Measurements from ENCODE around the gene E4F1.

The E4F1 gene

GRCh38 chr16:2223221-2223941 lies at the start of gene E4F1:
Gene E4F1 (plus strand): TSS chr16:2223591. CDS start chr16:2223614, 23 bp downstream.
- H3K9ac ChIP-seq (ENCODE audit: insufficient read length, low read depth) = peak within 1 kb of the TSS; percentile 91
- no peaks in the 10 kb centered on the region for H3K9me3 ChIP-seq (ENCODE audit: insufficient read depth, low read length)
- DNase-seq (ENCODE audit: low read depth, low spot score) = peak; percentile 100
- H3K36me3 ChIP-seq (ENCODE audit: insufficient read depth, insufficient read length, low read length) = peaks cover 23% of the 10 kb centered on the region
- peaks cover 8% of the 10 kb centered on the region for H3K4me1 ChIP-seq (ENCODE audit: insufficient read depth, insufficient read length)
- peak; percentile 69 for TF ChIP-seq YY1 (IDR thresholded peaks at IDR 0.05; ENCODE audit: insufficient read depth, insufficient read length)
- no peak for TF ChIP-seq SUZ12 (IDR thresholded peaks at IDR 0.05; ENCODE audit: extremely low read depth, insufficient read depth, insufficient read length)
- peak within 1 kb of the TSS; percentile 93 for H3K4me3 ChIP-seq (ENCODE audit: insufficient read length, low read depth)
- no peaks in the 10 kb centered on the region for H3K27me3 ChIP-seq (ENCODE audit: insufficient read depth, insufficient read length)

- no peak for TF ChIP-seq ZNF274 (IDR thresholded peaks at IDR 0.05; ENCODE audit: low read depth, low read length)
- TF ChIP-seq YY1 (IDR thresholded peaks at IDR 0.05; ENCODE audit: insufficient read depth, insufficient read length) = no peak
- no peak for TF ChIP-seq SUZ12 (IDR thresholded peaks at IDR 0.05; ENCODE audit: extremely low read depth, insufficient read depth, insufficient read length)
- H3K9ac ChIP-seq (ENCODE audit: insufficient read length, low read depth) = no peak overlapping the region
- no peak for DNase-seq (ENCODE audit: low read depth, low spot score)
- no peaks in the 10 kb centered on the region for H3K27me3 ChIP-seq (ENCODE audit: insufficient read depth, insufficient read length)
- H3K9me3 ChIP-seq (ENCODE audit: insufficient read depth, low read length) = no peaks in the 10 kb centered on the region
- no peak overlapping the region for H3K4me3 ChIP-seq (ENCODE audit: insufficient read length, low read depth)
- peaks cover 90% of the 10 kb centered on the region for H3K36me3 ChIP-seq (ENCODE audit: insufficient read depth, insufficient read length, low read length)
- peaks cover 6% of the 10 kb centered on the region for H3K4me1 ChIP-seq (ENCODE audit: insufficient read depth, insufficient read length)
Observed at GRCh38 chr16:2173916-2174315, 49.5 kb upstream of the E4F1 start.

- H3K9ac ChIP-seq (ENCODE audit: insufficient read length, low read depth) = no peak overlapping the region
- no peak for TF ChIP-seq ZNF274 (IDR thresholded peaks at IDR 0.05; ENCODE audit: low read depth, low read length)
- TF ChIP-seq SUZ12 (IDR thresholded peaks at IDR 0.05; ENCODE audit: extremely low read depth, insufficient read depth, insufficient read length) = no peak
- no peak for TF ChIP-seq YY1 (IDR thresholded peaks at IDR 0.05; ENCODE audit: insufficient read depth, insufficient read length)
- no peak overlapping the region for H3K4me3 ChIP-seq (ENCODE audit: insufficient read length, low read depth)
- H3K9me3 ChIP-seq (ENCODE audit: insufficient read depth, low read length) = no peaks in the 10 kb centered on the region
- peaks cover 84% of the 10 kb centered on the region for H3K36me3 ChIP-seq (ENCODE audit: insufficient read depth, insufficient read length, low read length)
- peaks cover 4% of the 10 kb centered on the region for H3K4me1 ChIP-seq (ENCODE audit: insufficient read depth, insufficient read length)
- no peak for DNase-seq (ENCODE audit: low read depth, low spot score)
- H3K27me3 ChIP-seq (ENCODE audit: insufficient read depth, insufficient read length) = no peaks in the 10 kb centered on the region
Observed at GRCh38 chr16:2174396-2175131, 48.8 kb upstream of the E4F1 start.

GRCh38 chr16:2175454-2175853 lies 47.9 kb upstream of the E4F1 start:
- TF ChIP-seq YY1 (IDR thresholded peaks at IDR 0.05; ENCODE audit: insufficient read depth, insufficient read length) (no peak), SUZ12 (IDR thresholded peaks at IDR 0.05; ENCODE audit: extremely low read depth, insufficient read depth, insufficient read length) (no peak)
- Histone ChIP-seq H3K4me3 (ENCODE audit: insufficient read length, low read depth) (no peak overlapping the region), H3K27me3 (ENCODE audit: insufficient read depth, insufficient read length) (no peaks in the 10 kb centered on the region), H3K9me3 (ENCODE audit: insufficient read depth, low read length) (no peaks in the 10 kb centered on the region), H3K36me3 (ENCODE audit: insufficient read depth, insufficient read length, low read length) (peaks cover 75% of the 10 kb centered on the region), H3K9ac (ENCODE audit: insufficient read length, low read depth) (no peak overlapping the region), H3K4me1 (ENCODE audit: insufficient read depth, insufficient read length) (peaks cover 2% of the 10 kb centered on the region)
- no peak for DNase-seq (ENCODE audit: low read depth, low spot score)

- no peak for TF ChIP-seq ZNF274 (IDR thresholded peaks at IDR 0.05; ENCODE audit: low read depth, low read length)
- no peak for TF ChIP-seq YY1 (IDR thresholded peaks at IDR 0.05; ENCODE audit: insufficient read depth, insufficient read length)
- TF ChIP-seq SUZ12 (IDR thresholded peaks at IDR 0.05; ENCODE audit: extremely low read depth, insufficient read depth, insufficient read length) = no peak
- H3K36me3 ChIP-seq (ENCODE audit: insufficient read depth, insufficient read length, low read length) = peaks cover 69% of the 10 kb centered on the region
- peaks cover 2% of the 10 kb centered on the region for H3K4me1 ChIP-seq (ENCODE audit: insufficient read depth, insufficient read length)
- H3K9me3 ChIP-seq (ENCODE audit: insufficient read depth, low read length) = no peaks in the 10 kb centered on the region
- no peak for DNase-seq (ENCODE audit: low read depth, low spot score)
- H3K27me3 ChIP-seq (ENCODE audit: insufficient read depth, insufficient read length) = no peaks in the 10 kb centered on the region
- H3K9ac ChIP-seq (ENCODE audit: insufficient read length, low read depth) = no peak overlapping the region
- H3K4me3 ChIP-seq (ENCODE audit: insufficient read length, low read depth) = no peak overlapping the region
Observed at GRCh38 chr16:2176047-2176446, 47.3 kb upstream of the E4F1 start.

- TF ChIP-seq SUZ12 (IDR thresholded peaks at IDR 0.05; ENCODE audit: extremely low read depth, insufficient read depth, insufficient read length) (no peak), ZNF274 (IDR thresholded peaks at IDR 0.05; ENCODE audit: low read depth, low read length) (no peak), YY1 (IDR thresholded peaks at IDR 0.05; ENCODE audit: insufficient read depth, insufficient read length) (no peak)
- H3K4me3 ChIP-seq (ENCODE audit: insufficient read length, low read depth) = no peak overlapping the region
- peaks cover 10% of the 10 kb centered on the region for H3K4me1 ChIP-seq (ENCODE audit: insufficient read depth, insufficient read length)
- H3K9ac ChIP-seq (ENCODE audit: insufficient read length, low read depth) = no peak overlapping the region
- DNase-seq (ENCODE audit: low read depth, low spot score) = no peak
- peaks cover 64% of the 10 kb centered on the region for H3K36me3 ChIP-seq (ENCODE audit: insufficient read depth, insufficient read length, low read length)
- no peaks in the 10 kb centered on the region for H3K9me3 ChIP-seq (ENCODE audit: insufficient read depth, low read length)
- H3K27me3 ChIP-seq (ENCODE audit: insufficient read depth, insufficient read length) = no peaks in the 10 kb centered on the region
Observed at GRCh38 chr16:2177101-2177500, 46.3 kb upstream of the E4F1 start.

DNA sequence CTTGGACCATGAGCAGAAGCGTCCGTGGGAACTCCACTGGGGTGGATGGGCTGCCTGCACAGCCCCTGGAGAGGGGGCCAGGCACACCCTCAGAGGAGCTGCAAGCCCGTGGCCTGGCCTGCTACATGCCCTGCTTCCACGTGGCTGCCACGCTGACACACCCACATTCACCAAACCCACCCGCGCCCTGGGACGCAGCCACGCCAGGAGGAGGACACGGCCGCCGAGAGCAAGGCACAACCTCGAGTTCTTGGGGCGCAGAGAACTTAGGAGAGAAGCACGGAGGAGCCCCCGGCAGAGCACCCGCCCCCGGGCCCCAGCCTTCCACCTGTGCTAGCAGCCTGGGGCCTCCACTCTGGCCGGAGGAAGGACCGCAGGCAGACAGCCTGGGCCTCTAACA lies 45.8 kb upstream of the E4F1 start:
- Histone ChIP-seq H3K4me3 (ENCODE audit: insufficient read length, low read depth) (no peak overlapping the region), H3K9ac (ENCODE audit: insufficient read length, low read depth) (no peak overlapping the region), H3K27me3 (ENCODE audit: insufficient read depth, insufficient read length) (no peaks in the 10 kb centered on the region), H3K36me3 (ENCODE audit: insufficient read depth, insufficient read length, low read length) (peaks cover 65% of the 10 kb centered on the region), H3K4me1 (ENCODE audit: insufficient read depth, insufficient read length) (peaks cover 12% of the 10 kb centered on the region), H3K9me3 (ENCODE audit: insufficient read depth, low read length) (no peaks in the 10 kb centered on the region)
- TF ChIP-seq YY1 (IDR thresholded peaks at IDR 0.05; ENCODE audit: insufficient read depth, insufficient read length) (no peak), SUZ12 (IDR thresholded peaks at IDR 0.05; ENCODE audit: extremely low read depth, insufficient read depth, insufficient read length) (no peak), ZNF274 (IDR thresholded peaks at IDR 0.05; ENCODE audit: low read depth, low read length) (no peak)
- no peak for DNase-seq (ENCODE audit: low read depth, low spot score)
